ENCODE data around the gene ADCYAP1.

ADCYAP1 gene

GRCh38 chr18:886076-886475 lies 18.6 kb upstream of the ADCYAP1 start:
- H2AFZ ChIP-seq (ENCODE audit: low read length) = no peak overlapping the region
- no peak overlapping the region for H3K4me2 ChIP-seq (ENCODE audit: low read depth, low read length)
- H3K9me3 ChIP-seq (replicated peaks; ENCODE audit: insufficient read depth, low read length) = no peaks in the 10 kb centered on the region
- no peaks in the 10 kb centered on the region for H4K20me1 ChIP-seq (ENCODE audit: insufficient read depth, low read length)
- no peak overlapping the region for H3K4me3 ChIP-seq (ENCODE audit: low read length)
- H3K79me2 ChIP-seq (ENCODE audit: low read length) = no peaks in the 10 kb centered on the region
- H3K27me3 ChIP-seq (replicated peaks; ENCODE audit: insufficient read depth, low read length) = no peaks in the 10 kb centered on the region
- H3K9me2 ChIP-seq (replicated peaks; ENCODE audit: insufficient read depth, low read length) = no peaks in the 10 kb centered on the region
- no peak for DNase-seq
- H3K27ac ChIP-seq (ENCODE audit: low read length) = no peak overlapping the region
- no peaks in the 10 kb centered on the region for H3K36me3 ChIP-seq (replicated peaks; ENCODE audit: insufficient read depth, low read length)
- no peaks in the 10 kb centered on the region for H3K4me1 ChIP-seq (ENCODE audit: low read length)
- H3K9ac ChIP-seq (ENCODE audit: low read length) = no peak overlapping the region
- H3F3A ChIP-seq (ENCODE audit: insufficient read depth, low read length) = no peaks in the 10 kb centered on the region
- TF ChIP-seq CTCF (IDR thresholded peaks at IDR 0.05; ENCODE audit: low read length) (no peak), EZH2 (optimal IDR thresholded peaks at IDR 0.05; ENCODE audit: low read depth, low read length) (no peak), EZH2phosphoT487 (IDR thresholded peaks at IDR 0.05; ENCODE audit: low read length) (no peak)

- Histone ChIP-seq H3K27ac (ENCODE audit: low read length) (no peak overlapping the region), H3K36me3 (replicated peaks; ENCODE audit: insufficient read depth, low read length) (no peaks in the 10 kb centered on the region), H2AFZ (ENCODE audit: low read length) (no peak overlapping the region), H3K4me3 (ENCODE audit: low read length) (no peak overlapping the region), H3K9me3 (replicated peaks; ENCODE audit: insufficient read depth, low read length) (no peaks in the 10 kb centered on the region), H3F3A (ENCODE audit: insufficient read depth, low read length) (no peaks in the 10 kb centered on the region), H4K20me1 (ENCODE audit: insufficient read depth, low read length) (no peaks in the 10 kb centered on the region), H3K27me3 (replicated peaks; ENCODE audit: insufficient read depth, low read length) (no peaks in the 10 kb centered on the region), H3K79me2 (ENCODE audit: low read length) (no peaks in the 10 kb centered on the region), H3K4me2 (ENCODE audit: low read depth, low read length) (no peak overlapping the region), H3K9ac (ENCODE audit: low read length) (no peak overlapping the region), H3K4me1 (ENCODE audit: low read length) (no peaks in the 10 kb centered on the region), H3K9me2 (replicated peaks; ENCODE audit: insufficient read depth, low read length) (no peaks in the 10 kb centered on the region)
- TF ChIP-seq CTCF (IDR thresholded peaks at IDR 0.05; ENCODE audit: low read length) (no peak), EZH2 (optimal IDR thresholded peaks at IDR 0.05; ENCODE audit: low read depth, low read length) (no peak), EZH2phosphoT487 (IDR thresholded peaks at IDR 0.05; ENCODE audit: low read length) (no peak)
- DNase-seq = no peak
Observed at GRCh38 chr18:887716-888115, 17.0 kb upstream of the ADCYAP1 start.

- no peaks in the 10 kb centered on the region for H3K9me2 ChIP-seq (replicated peaks; ENCODE audit: insufficient read depth, low read length)
- no peak for TF ChIP-seq EZH2 (optimal IDR thresholded peaks at IDR 0.05; ENCODE audit: low read depth, low read length)
- TF ChIP-seq EZH2phosphoT487 (IDR thresholded peaks at IDR 0.05; ENCODE audit: low read length) = no peak
- TF ChIP-seq CTCF (IDR thresholded peaks at IDR 0.05; ENCODE audit: low read length) = no peak
- H3F3A ChIP-seq (ENCODE audit: insufficient read depth, low read length) = no peaks in the 10 kb centered on the region
Observed at GRCh38 chr18:892316-892715, 12.4 kb upstream of the ADCYAP1 start.

More at GRCh38 chr18:892316-892715, 12.4 kb upstream of the ADCYAP1 start:
- no peaks in the 10 kb centered on the region for H3K36me3 ChIP-seq (replicated peaks; ENCODE audit: insufficient read depth, low read length)
- no peaks in the 10 kb centered on the region for H4K20me1 ChIP-seq (ENCODE audit: insufficient read depth, low read length)
- H3K4me2 ChIP-seq (ENCODE audit: low read depth, low read length) = no peak overlapping the region
- H3K4me3 ChIP-seq (ENCODE audit: low read length) = no peak overlapping the region
- H2AFZ ChIP-seq (ENCODE audit: low read length) = no peak overlapping the region
- no peaks in the 10 kb centered on the region for H3K79me2 ChIP-seq (ENCODE audit: low read length)
- no peaks in the 10 kb centered on the region for H3K4me1 ChIP-seq (ENCODE audit: low read length)
- no peak overlapping the region for H3K9ac ChIP-seq (ENCODE audit: low read length)
- H3K9me3 ChIP-seq (replicated peaks; ENCODE audit: insufficient read depth, low read length) = no peaks in the 10 kb centered on the region
- H3K27ac ChIP-seq (ENCODE audit: low read length) = no peak overlapping the region
- H3K27me3 ChIP-seq (replicated peaks; ENCODE audit: insufficient read depth, low read length) = no peaks in the 10 kb centered on the region
- DNase-seq = no peak
